Measurements from ENCODE around the gene TMEM132D. TPM values are rescaled to one million over a fixed set of nuclear protein-coding genes. Genes with fewer than 3 reads are reported as not detected.

TMEM132D gene
- total RNA-seq, 1 experiment from 2014 or later, result 0.36 TPM

DNA sequence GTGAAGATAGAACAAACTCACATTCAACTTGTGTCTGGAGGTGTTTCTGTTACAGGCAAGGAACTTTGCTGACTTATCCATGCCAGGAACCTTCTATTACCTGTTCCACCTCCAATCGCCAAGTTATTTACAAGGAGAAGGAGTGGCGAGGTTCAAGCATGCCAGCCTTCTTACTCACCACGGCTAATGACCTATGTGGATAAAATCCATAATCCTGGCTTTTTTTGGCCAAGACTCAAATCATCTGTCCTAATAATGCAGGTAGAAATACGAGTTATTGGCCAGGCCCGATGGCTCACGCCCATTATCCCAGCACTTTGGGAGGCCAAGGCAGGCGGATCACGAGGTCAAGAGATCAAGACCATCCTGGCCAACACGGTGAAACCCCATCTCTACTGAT lies 241.6 kb downstream of the TMEM132D start:
- DNase-seq (ENCODE audit: low read depth), result no peak

GRCh38 chr12:129660946-129661345 lies 242.9 kb downstream of the TMEM132D start:
- DNase-seq (ENCODE audit: low read depth), result no peak

GRCh38 chr12:129659961-129660622 lies 243.7 kb downstream of the TMEM132D start:
- peak; percentile 83 for DNase-seq (ENCODE audit: low read depth)

GRCh38 chr12:129657179-129657578 lies 246.6 kb downstream of the TMEM132D start:
- DNase-seq (ENCODE audit: low read depth), result no peak

DNA sequence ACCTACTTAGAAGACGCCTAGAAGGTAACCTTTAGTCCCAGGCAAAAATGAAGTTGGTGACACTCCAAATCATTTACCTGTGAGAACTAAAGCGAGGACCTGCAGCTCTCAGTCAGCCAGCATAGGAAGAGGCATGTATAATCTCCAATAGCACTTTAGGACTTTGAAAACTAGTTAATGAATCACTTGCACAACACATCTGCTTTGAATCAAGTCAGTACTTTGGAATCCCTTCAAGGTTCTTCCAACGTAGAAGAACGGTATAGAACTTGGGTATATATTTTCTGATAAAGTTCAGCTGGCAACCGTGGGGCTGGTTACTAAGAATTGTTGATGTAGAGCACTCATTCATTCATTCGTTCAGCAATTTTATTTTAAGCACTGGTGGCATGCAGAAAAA lies 251.9 kb downstream of the TMEM132D start:
- DNase-seq (ENCODE audit: low read depth), result peak; percentile 39

- peak; percentile 15 for DNase-seq (ENCODE audit: low read depth)
Measured at GRCh38 chr12:129641926-129642325, 261.9 kb downstream of the TMEM132D start.

DNA sequence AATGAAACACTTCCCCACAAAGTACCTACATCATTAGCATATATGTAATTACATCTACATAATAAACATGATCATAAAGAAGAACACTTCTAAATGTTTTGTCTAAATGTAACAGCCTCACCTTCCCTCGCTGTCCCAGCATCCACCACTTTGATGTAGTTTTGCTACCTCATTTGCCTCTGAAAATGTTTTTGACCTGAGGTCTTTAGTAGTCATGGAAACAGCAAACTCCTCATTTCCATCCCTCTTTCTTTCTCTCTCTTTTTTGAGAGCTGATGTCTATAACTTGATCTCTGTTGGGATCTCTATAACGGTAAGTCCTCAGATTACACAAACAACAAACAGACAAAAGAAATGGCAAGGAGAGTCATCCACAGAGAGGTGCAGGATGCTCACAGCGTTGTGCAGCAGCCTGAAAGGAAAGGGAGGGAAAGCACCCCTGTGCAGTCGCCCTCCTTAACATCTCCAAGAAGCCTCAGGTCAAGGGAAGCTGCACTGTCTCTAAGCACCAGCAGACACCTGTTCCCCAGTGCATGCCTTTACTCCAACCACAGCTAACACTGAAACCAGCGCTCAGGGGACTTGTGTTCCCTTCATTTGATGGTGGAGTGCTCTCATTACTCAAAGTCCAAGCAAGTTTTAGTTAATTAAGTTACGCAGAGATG lies 268.7 kb downstream of the TMEM132D start:
- no peak for DNase-seq (ENCODE audit: low read depth)

DNA sequence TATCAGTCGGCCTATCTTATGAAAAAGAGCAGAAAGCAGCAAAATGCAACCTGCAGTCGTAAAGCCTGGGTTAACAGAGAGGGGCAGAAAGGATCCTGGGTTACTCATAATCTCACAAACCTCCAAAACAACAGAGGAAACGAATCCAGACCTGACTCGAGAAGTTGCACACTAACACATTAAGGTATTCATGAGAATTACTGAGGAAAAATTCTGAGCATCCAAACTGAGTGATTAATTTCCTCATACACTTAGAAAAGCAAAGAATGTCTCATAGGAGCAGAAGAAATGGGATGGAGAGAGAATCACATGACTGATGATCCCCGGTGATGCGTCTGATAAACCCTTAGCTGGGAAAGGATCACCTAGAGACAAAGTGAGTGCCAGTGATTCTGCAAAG lies 272.5 kb downstream of the TMEM132D start:
- no peak for DNase-seq (ENCODE audit: low read depth)

DNA sequence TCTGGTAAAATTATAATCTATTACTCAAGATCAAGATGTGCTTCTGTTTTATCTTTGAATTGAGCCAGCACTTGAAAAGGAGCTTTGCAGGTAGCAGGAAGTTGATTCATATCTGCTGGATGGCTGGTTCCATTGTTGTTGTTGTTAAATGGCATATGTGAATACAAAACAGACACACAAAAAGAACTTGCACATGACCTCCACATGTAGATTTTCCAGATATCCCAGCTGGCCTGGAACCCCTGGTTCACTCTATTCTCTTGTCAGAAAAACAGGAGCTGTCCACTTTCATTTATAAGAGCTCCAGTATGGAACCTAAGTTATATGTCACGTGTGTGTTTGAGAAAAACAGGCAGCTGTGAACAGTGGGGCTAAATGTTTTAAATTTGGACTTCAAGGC lies 273.9 kb downstream of the TMEM132D start:
- DNase-seq (ENCODE audit: low read depth), result no peak

GRCh38 chr12:129622566-129622965 lies 281.3 kb downstream of the TMEM132D start:
- DNase-seq (ENCODE audit: low read depth), result no peak

- no peak for DNase-seq (ENCODE audit: low read depth)
Measured at GRCh38 chr12:129619271-129619670, 284.6 kb downstream of the TMEM132D start.

DNA sequence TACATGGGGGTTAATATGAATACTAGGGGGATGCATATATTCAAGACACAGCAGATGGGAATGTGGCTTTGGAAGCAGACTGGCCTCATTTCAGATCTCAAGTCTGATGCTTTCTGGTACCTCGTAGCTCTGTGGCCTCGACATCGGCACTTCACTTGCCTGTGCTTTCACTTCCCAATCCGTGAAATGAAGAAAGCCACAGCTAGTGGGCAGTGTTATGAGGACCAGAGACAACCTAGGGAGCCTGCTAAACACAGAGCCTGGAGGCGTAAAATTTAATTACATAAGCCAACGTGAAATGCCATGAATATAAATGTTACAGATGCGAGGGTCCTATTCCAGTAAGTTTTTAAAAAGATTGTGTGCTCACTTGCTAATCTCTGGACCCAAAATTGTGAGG lies 286.0 kb downstream of the TMEM132D start:
- no peak for DNase-seq (ENCODE audit: low read depth)

DNA sequence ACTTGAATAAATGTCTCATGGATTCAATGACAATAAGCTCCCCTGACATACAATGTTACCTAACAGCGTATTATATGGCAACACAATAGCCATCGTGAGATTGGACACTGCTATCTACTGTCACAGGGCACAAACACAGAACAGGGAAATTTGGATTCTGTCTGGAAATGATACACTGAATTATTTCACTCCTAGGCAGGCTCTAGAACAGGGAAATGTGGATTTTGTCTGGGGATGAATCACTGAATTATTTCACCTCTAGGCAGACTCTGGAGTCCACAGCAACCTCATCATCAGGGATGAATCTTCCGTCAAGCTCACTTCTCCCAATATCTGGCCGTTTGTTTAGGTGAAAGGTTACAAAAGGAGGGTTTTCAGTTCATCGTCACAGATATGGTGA lies 288.8 kb downstream of the TMEM132D start:
- peak; percentile 70 for DNase-seq (ENCODE audit: low read depth)

GRCh38 chr12:129614221-129614885 lies 289.5 kb downstream of the TMEM132D start:
- DNase-seq (ENCODE audit: low read depth), result peak; percentile 75

- peak; percentile 62 for DNase-seq (ENCODE audit: low read depth)
Measured at GRCh38 chr12:129613314-129613713, 290.5 kb downstream of the TMEM132D start.

GRCh38 chr12:129610601-129611120 lies 293.2 kb downstream of the TMEM132D start:
- DNase-seq (ENCODE audit: low read depth), result no peak

DNA sequence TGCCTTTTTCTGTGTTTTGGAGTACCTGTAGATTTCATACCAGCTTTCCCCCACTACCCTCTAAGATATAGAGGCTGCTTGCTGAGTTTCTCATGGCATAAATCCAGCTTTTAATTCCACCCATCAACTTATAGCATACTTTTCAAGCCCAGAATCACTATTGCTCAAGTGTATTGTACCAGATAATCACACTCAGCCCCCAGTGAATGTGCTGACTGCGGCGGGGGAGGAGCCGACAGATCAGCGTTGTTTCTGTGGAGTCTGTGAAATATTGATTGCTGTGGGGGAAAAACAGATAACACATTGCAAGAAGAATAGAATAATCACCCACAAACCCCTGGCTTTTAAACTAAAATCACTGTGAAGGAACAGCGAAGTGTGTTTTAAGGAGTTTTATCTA lies 296.1 kb downstream of the TMEM132D start:
- no peak for DNase-seq (ENCODE audit: low read depth)

- DNase-seq (ENCODE audit: low read depth), result peak; percentile 88
Measured at GRCh38 chr12:129607301-129607700, 296.5 kb downstream of the TMEM132D start.

- DNase-seq (ENCODE audit: low read depth), result no peak
Measured at GRCh38 chr12:129606239-129606638, 297.6 kb downstream of the TMEM132D start.

- DNase-seq (ENCODE audit: low read depth), result no peak
Measured at GRCh38 chr12:129605666-129606065, 298.2 kb downstream of the TMEM132D start.

GRCh38 chr12:129604506-129604905 lies 299.3 kb downstream of the TMEM132D start:
- no peak for DNase-seq (ENCODE audit: low read depth)

DNA sequence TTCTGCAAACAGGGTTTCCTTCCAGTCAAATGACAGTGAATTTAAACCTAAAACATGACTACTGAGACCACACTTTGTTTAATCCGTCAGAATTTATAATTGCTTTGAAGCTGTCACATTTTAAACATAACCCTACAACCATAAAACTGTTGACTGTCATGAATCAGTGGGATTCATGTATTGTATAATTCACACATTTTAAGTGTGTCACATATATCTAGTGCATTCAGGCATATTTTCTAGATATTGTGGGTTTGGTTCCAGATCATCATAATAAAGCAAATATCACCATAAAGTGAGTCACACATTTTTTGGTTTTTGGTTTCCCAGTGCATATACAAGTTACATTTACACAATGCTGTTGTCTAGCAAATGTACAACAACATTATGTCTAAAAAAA lies 304.4 kb downstream of the TMEM132D start:
- no peak for DNase-seq (ENCODE audit: low read depth)

DNA sequence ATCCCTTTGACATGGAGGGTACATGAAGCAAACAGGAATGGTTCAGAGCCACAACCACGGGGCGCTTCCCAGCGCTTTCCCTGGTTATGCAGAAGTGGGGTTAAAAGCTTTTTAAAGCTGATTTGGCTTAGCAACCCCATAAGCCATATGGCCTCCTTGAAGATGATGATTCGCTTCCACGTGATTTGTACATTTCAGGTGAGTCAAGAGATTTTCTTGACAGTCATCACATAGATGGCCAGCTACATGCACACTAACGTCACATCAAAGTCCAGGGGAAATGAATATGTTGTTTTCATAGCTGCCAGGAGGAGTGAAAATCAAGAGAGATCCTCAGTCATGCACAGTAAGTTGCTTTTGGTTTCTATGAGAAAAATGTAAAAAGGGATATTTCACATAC lies 309.7 kb downstream of the TMEM132D start:
- peak; percentile 12 for DNase-seq (ENCODE audit: low read depth)
